Calu3 (cell line): ENCODE data around the gene SYNE2. TPM values are rescaled to one million over a fixed set of nuclear protein-coding genes. Genes with fewer than 3 reads are reported as not detected.

ENCODE experiments used
- BruUV-seq: library from RNA; stranded (reverse); fragments of 400-500 nt; replicated peaks from 2 replicates; lab custom pipeline; 2021; lab: Mats Ljungman, UMichigan
- CTCF ChIA-PET: fragments of 300-600 bp; sonication (Branson Sonifier 250); formaldehyde crosslinking; loops from one replicate; lab custom pipeline; 2022; ENCODE audit warnings: antibody characterized with exemption; lab: Charles Lee
- DNase-seq: peaks from one replicate; pipeline ENCODE4 v3.0.0; 2022
- H3K27ac Mint-ChIP-seq: one replicate; pipeline ENCODE4 v1.8.0; 2022; ENCODE audit warnings: mixed read lengths; ENCODE audit not compliant: unreplicated experiment
- H3K27me3 Mint-ChIP-seq: one replicate; pipeline ENCODE4 v1.8.0; 2022; ENCODE audit warnings: mixed read lengths; ENCODE audit not compliant: unreplicated experiment
- H3K36me3 Mint-ChIP-seq: one replicate; pipeline ENCODE4 v1.8.0; 2022; ENCODE audit warnings: mild to moderate bottlenecking, moderate library complexity, mixed read lengths; ENCODE audit not compliant: insufficient read depth, unreplicated experiment
- H3K4me1 Mint-ChIP-seq: one replicate; pipeline ENCODE4 v1.8.0; 2022; ENCODE audit warnings: mild to moderate bottlenecking, low read depth, mixed read lengths; ENCODE audit not compliant: unreplicated experiment
- H3K4me3 Mint-ChIP-seq: one replicate; pipeline ENCODE4 v1.8.0; 2022; ENCODE audit warnings: mild to moderate bottlenecking, low read depth, moderate library complexity, mixed read lengths; ENCODE audit not compliant: unreplicated experiment
- H3K9me3 Mint-ChIP-seq: one replicate; pipeline ENCODE4 v1.8.0; 2022; ENCODE audit warnings: low read depth, mixed read lengths; ENCODE audit not compliant: unreplicated experiment
- intact Hi-C: fragments of 100-400 bp; cut with micrococcal nuclease; formaldehyde crosslinking; loops from one replicate; pipeline ENCODE4 v1.10.0; 2022; ENCODE audit not compliant: unreplicated experiment
- total RNA-seq: library from RNA; stranded (reverse); gene quantifications from 2 replicates; pipeline ENCODE4 v1.2.3, GENCODE V29; 2022
- TF ChIP-seq, protein P1 (sequence below): fragments of 200-600 bp; IDR thresholded peaks from one replicate; pipeline ENCODE4 v1.8.0; 2022; ENCODE audit warnings: antibody characterized with exemption; ENCODE audit not compliant: unreplicated experiment

SYNE2 gene
- total RNA-seq, 1 experiment from 2014 or later = 171 TPM

DNA sequence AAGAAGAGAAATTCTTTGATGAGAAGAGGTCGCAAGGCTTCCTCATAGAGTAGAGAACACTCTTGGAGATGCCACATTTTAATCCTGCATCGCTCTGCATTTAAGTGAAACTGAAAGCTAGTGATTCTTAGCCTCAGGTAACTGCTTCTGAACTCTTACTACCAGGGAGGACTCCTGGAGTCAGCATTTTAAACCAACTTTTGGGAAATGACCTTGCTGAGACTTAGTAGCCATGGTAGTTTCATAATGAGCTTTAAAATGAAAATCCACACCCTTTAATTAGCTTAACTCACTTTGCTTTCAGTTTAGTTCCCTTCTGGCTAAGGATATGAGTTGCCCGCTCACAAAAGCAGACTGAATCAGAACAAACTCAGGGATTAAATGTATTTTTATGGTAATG, 80.3 kb downstream of the SYNE2 start:
- TF ChIP-seq, protein P1, sequence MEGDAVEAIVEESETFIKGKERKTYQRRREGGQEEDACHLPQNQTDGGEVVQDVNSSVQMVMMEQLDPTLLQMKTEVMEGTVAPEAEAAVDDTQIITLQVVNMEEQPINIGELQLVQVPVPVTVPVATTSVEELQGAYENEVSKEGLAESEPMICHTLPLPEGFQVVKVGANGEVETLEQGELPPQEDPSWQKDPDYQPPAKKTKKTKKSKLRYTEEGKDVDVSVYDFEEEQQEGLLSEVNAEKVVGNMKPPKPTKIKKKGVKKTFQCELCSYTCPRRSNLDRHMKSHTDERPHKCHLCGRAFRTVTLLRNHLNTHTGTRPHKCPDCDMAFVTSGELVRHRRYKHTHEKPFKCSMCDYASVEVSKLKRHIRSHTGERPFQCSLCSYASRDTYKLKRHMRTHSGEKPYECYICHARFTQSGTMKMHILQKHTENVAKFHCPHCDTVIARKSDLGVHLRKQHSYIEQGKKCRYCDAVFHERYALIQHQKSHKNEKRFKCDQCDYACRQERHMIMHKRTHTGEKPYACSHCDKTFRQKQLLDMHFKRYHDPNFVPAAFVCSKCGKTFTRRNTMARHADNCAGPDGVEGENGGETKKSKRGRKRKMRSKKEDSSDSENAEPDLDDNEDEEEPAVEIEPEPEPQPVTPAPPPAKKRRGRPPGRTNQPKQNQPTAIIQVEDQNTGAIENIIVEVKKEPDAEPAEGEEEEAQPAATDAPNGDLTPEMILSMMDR = no peak
- DNase-seq = no peak
- intact Hi-C loops = no loop called here
- Mint-ChIP-seq H3K27ac (no peak overlapping the region), H3K9me3 (no peaks in the 10 kb centered on the region), H3K27me3 (no peaks in the 10 kb centered on the region), H3K36me3 (peaks cover 10% of the 10 kb centered on the region), H3K4me1 (peaks cover 10% of the 10 kb centered on the region), H3K4me3 (no peak overlapping the region)
- no TSS peak for BruUV-seq
- CTCF ChIA-PET = interaction anchor here (0.6 to 1.7 kb wide), 2 partner anchors 10 to 79 kb away, joined by 3 to 8 read pairs; no protein-coding TSS in a partner anchor

DNA sequence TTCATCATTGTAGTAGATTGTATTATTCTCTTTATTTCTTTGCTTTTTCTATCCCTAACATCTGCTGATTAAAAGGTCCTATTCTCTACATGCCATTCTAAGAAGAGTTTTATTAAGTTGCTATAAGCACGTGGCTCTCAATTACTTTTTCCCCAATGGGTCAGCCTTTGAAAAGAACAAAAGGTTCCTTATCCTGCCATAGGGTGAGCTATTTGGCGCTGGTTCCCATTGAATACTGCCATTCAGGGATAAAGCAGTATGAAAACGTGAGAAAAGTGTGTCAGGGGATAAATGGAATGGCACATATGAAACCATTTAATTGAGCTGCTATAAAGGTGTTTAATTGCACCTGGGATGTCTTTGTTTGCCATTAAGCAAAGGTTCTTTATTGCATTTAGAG, 80.9 kb downstream of the SYNE2 start:
- DNase-seq = no peak
- H3K4me1 Mint-ChIP-seq = peaks cover 10% of the 10 kb centered on the region
- no peak overlapping the region for H3K4me3 Mint-ChIP-seq
- peaks cover 10% of the 10 kb centered on the region for H3K36me3 Mint-ChIP-seq
- H3K9me3 Mint-ChIP-seq = no peaks in the 10 kb centered on the region
- CTCF ChIA-PET = interaction anchor here (1.7 kb wide), 1 partner anchor 11 kb away, joined by 8 read pairs; no protein-coding TSS in a partner anchor
- BruUV-seq = no TSS peak
- no peaks in the 10 kb centered on the region for H3K27me3 Mint-ChIP-seq
- H3K27ac Mint-ChIP-seq = no peak overlapping the region
- intact Hi-C loops = no loop called here
- TF ChIP-seq, protein P1 = no peak

DNA sequence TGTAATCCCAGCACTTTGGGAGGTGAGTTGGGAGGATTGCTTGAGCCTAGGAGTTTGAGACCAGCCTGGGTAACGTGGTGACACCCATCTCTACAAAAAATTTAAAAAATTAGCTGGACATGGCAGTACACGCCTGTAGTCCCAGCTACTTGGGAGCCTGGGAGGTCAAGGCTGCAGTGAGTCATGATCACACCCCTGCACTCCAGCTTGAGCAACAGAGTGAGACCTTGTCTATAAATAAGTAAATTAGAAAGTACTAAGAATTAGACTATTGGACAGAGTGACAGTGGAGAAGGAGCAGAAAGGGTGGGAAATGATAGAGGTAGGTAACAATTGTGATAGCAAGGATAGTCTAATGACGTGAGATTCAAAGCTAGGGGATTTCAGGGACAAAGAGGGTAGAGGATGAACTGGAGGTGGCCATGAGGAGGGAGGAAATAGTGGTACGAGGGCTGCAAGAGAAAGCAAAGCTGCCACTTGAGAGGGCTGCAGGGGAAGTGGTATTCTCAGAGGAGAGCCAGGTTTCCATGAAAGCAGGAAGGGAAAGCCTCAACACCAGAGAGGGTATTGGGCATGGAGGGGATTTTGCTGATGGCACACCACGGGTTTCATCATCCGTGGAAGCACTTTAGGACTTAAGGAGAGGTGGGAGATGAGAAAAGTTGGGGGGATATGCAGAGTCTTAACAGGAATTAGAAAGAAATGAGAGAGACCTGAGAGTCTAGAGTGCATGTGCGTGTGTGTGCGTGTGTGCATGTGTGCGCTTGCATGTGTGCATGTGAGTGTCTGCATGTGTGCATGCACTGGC, 85.6 kb downstream of the SYNE2 start:
- intact Hi-C loops = no loop called here
- Mint-ChIP-seq H3K4me1 (no peaks in the 10 kb centered on the region), H3K27me3 (no peaks in the 10 kb centered on the region), H3K4me3 (no peak overlapping the region), H3K9me3 (no peaks in the 10 kb centered on the region), H3K27ac (no peak overlapping the region), H3K36me3 (peaks cover 12% of the 10 kb centered on the region)
- TF ChIP-seq, protein P1 = no peak
- DNase-seq = peak; percentile 6
- BruUV-seq = no TSS peak
- CTCF ChIA-PET = no interaction called here

DNA sequence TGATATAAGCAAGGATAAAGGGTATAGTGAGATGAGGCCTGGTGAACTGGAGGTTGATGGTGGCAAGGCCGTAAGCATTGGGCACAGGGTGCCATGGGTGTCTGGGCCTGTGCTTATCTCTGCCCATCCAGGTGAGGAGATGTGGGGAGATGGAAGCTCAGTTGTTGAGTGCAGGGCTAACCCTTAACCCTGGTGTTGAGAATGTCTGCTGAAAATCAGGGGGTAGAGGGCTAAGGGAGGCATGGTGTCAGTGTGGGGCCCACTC, 86.1 kb downstream of the SYNE2 start:
- DNase-seq = no peak
- Mint-ChIP-seq H3K9me3 (no peaks in the 10 kb centered on the region), H3K27me3 (no peaks in the 10 kb centered on the region), H3K36me3 (peaks cover 13% of the 10 kb centered on the region), H3K4me3 (no peak overlapping the region), H3K4me1 (no peaks in the 10 kb centered on the region), H3K27ac (no peak overlapping the region)
- no TSS peak for BruUV-seq
- CTCF ChIA-PET = no interaction called here
- intact Hi-C loops = no loop called here
- TF ChIP-seq, protein P1 = no peak
